ENCODE data around the gene GID4. TPM values are rescaled to one million over a fixed set of nuclear protein-coding genes. Genes with fewer than 3 reads are reported as not detected.

The GID4 gene
- total RNA-seq, 4 donors from 2014 or later: 40.1 to 46.4 (median 41.4) TPM

GRCh38 chr17:18117533-18117932 lies 78.3 kb downstream of the GID4 start:
- Histone ChIP-seq H3K4me3 (no peak overlapping the region), H3K4me1 (peaks cover 3 to 14% of the 10 kb centered on the region in 2 donors), H3K27me3 (no peaks in the 10 kb centered on the region), H3K36me3 (no peaks in the 10 kb centered on the region), H3K27ac (peak overlapping the region in 1 of 4 donors; percentile 57), H3K9me3 (no peaks in the 10 kb centered on the region)
- intact Hi-C loops (cut with DNase I; ENCODE audit: low total_unique reads): no loop called here
- ATAC-seq (peak; percentile 40 to 53), DNase-seq (no peak)
- TF ChIP-seq CTCF (IDR thresholded peaks at IDR 0.05 in 4 of 5, conservative IDR thresholded peaks at IDR 0.05 in 1 of 5) (no peak), POLR2A (IDR thresholded peaks at IDR 0.05) (no peak)
- in situ Hi-C loops (cut with MboI; ENCODE audit: low sequenced_read_pairs in 4 of 4): no loop called here

Other genes starting within 250 kb of the GID4 start
- 10 to 100 TPM; 11.1 to 64.5 (median 32.3) TPM for gene SREBF1, start 202.4 kb upstream of the GID4 start, total RNA-seq
- gene TOM1L2, start 67.0 kb upstream of the GID4 start, total RNA-seq: 10 to 100 TPM; 55.7 to 97.1 (median 73.3) TPM
- gene DRC3, start 66.5 kb upstream of the GID4 start, total RNA-seq: under 1 TPM; 0.05 to 0.81 (median 0.28) TPM
- gene ATPAF2, start 240 bp upstream of the GID4 start, total RNA-seq: 10 to 100 TPM; 12.6 to 19.9 (median 16.2) TPM
- 10 to 100 TPM; 34.7 to 52.3 (median 37.4) TPM for gene DRG2, start 48.5 kb downstream of the GID4 start, total RNA-seq
- gene MYO15A, start 69.3 kb downstream of the GID4 start, total RNA-seq: under 1 TPM in 3 of 4 donors, not detected in 1; 0.04 to 0.70 (median 0.31) TPM
- gene ALKBH5, start 144.4 kb downstream of the GID4 start, total RNA-seq: 100 to 1,000 TPM; 188 to 271 (median 224) TPM
- 10 to 100 TPM in 3 of 4 donors, 1 to 10 TPM in 1; 9.7 to 21.0 (median 15.7) TPM for gene LLGL1, start 186.2 kb downstream of the GID4 start, total RNA-seq
- 100 to 1,000 TPM; 600 to 752 (median 681) TPM for gene FLII, start 219.3 kb downstream of the GID4 start, total RNA-seq
- 10 to 100 TPM; 19.3 to 45.2 (median 34.3) TPM for gene MIEF2, start 221.3 kb downstream of the GID4 start, total RNA-seq